Naive thymus-derived CD8-positive, alpha-beta T cell (primary cell): ENCODE measurements around the gene BPIFB3. TPM values are rescaled to one million over a fixed set of nuclear protein-coding genes. Genes with fewer than 3 reads are reported as not detected.
"Not testable (repeated sequence)": the region's sequence is repeated elsewhere in the genome, so short reads cannot be mapped to it uniquely, and the experiment has no call there.

Source experiments
- ATAC-seq, 2 donors: fragments of 150-1000 bp; cut with Tn5 transposase in 1 of 2; sonication (Bioruptor Pico), chemical (Tn5 transposase) in 1 of 2; 1 replicate in 1 of 2; 2 replicates in 1 of 2; pipeline ENCODE4 v1.10.0; 2021; ENCODE audit warnings: mild to moderate bottlenecking in 2 of 2, moderate library complexity in 2 of 2
- POLR2A ChIA-PET: fragments of 350-600 bp; sonication (Branson Sonifier 250); formaldehyde crosslinking; loops from one replicate; lab custom pipeline; 2021; ENCODE audit warnings: antibody characterized with exemption; lab: Charles Lee
- DNase-seq, 10 donors: peaks; one replicate each; pipeline versions ENCODE4 v3.0.0 to v3.0.0-alpha.2; 2020 to 2022
- H3K27ac Mint-ChIP-seq, 10 donors: one replicate each; pipeline ENCODE4 v1.8.0; 2020 to 2022; ENCODE audit warnings: mild to moderate bottlenecking in 10 of 10, mixed read lengths in 10 of 10, moderate library complexity in 4 of 10, inconsistent platforms in 1 of 10
- H3K27me3 Mint-ChIP-seq, 5 donors: one replicate each; pipeline ENCODE4 v1.8.0; 2021 to 2022; ENCODE audit warnings: mixed read lengths in 5 of 5
- H3K36me3 Mint-ChIP-seq, 3 donors: one replicate each; pipeline ENCODE4 v1.8.0; 2020 to 2022; ENCODE audit warnings: mixed read lengths in 3 of 3, mild to moderate bottlenecking in 2 of 3, inconsistent platforms in 1 of 3
- H3K4me1 Mint-ChIP-seq, 4 donors: one replicate each; pipeline ENCODE4 v1.8.0; 2021 to 2022; ENCODE audit warnings: mixed read lengths in 4 of 4
- H3K4me3 Mint-ChIP-seq, 10 donors: one replicate each; pipeline ENCODE4 v1.8.0; 2020 to 2022; ENCODE audit warnings: mild to moderate bottlenecking in 10 of 10, mixed read lengths in 10 of 10, moderate library complexity in 6 of 10, inconsistent platforms in 1 of 10
- H3K9me3 Mint-ChIP-seq, 9 donors: one replicate each; pipeline ENCODE4 v1.8.0; 2020 to 2022; ENCODE audit warnings: mixed read lengths in 9 of 9, mild to moderate bottlenecking in 3 of 9, inconsistent platforms in 1 of 9, moderate library complexity in 1 of 9
- polyA plus RNA-seq, 3 donors: library from polyadenylated mRNA; unstranded; fragments of 300-500 nt; fragmentation: Illumina TruSeq; gene quantifications; one replicate each; pipeline ENCODE4 v1.2.3, GENCODE V29; 2021
- total RNA-seq, 8 experiments: library from RNA in 2 of 8; stranded (reverse) in 2 of 8; gene quantifications; one replicate each; pipeline ENCODE4 v1.2.3 and lab custom pipeline; 2021 to 2026

The BPIFB3 gene
- total and polyA plus RNA-seq, 5 experiments from 2014 or later, result not detected

GRCh38 chr20:33038243-33038642 lies 15.5 kb upstream of the BPIFB3 start:
- ATAC-seq (no peak), DNase-seq (no peak)
- peaks cover 0 to 16% (median 0%) of the 10 kb centered on the region in 9 donors for H3K9me3 Mint-ChIP-seq
- H3K27me3 Mint-ChIP-seq, result peaks cover 0 to 1% (median 0%) of the 10 kb centered on the region in 5 donors
- no peak overlapping the region for H3K27ac Mint-ChIP-seq
- peaks cover 0 to 6% (median under 1%) of the 10 kb centered on the region in 4 donors for H3K4me1 Mint-ChIP-seq
- POLR2A ChIA-PET, result no interaction called here
- H3K36me3 Mint-ChIP-seq, result no peaks in the 10 kb centered on the region
- no peak overlapping the region for H3K4me3 Mint-ChIP-seq

DNA sequence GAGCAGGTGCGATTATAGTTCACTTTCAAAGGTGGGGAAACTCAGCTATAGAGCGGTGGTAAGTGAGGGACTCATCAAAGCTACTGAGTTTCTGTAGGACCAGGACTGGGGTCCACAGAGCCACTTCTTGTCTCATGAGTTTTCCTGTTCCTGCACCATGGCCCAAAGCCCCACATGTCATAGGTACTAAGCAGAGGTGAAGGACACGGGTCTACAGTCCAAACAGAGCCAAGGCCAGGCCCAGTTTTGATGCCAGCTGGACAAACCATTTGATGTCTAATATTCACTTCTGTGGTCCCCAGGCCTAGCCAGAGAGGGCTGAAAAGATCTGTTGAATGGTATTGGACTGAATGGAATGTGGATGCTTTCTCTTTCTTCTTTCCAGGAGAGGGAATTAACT lies 11.3 kb upstream of the BPIFB3 start:
- Mint-ChIP-seq H3K27me3 (peaks cover 0 to 1% (median 0%) of the 10 kb centered on the region in 5 donors), H3K4me1 (peaks cover 0 to 6% (median 0%) of the 10 kb centered on the region in 4 donors), H3K9me3 (peaks cover 6 to 25% (median 17%) of the 10 kb centered on the region in 9 donors), H3K4me3 (no peak overlapping the region), H3K36me3 (peaks cover 0 to 13% (median 12%) of the 10 kb centered on the region in 3 donors), H3K27ac (no peak overlapping the region)
- DNase-seq (peak in 1 of 10 donors; percentile 42), ATAC-seq (no peak)
- POLR2A ChIA-PET, result no interaction called here

- ATAC-seq (no peak), DNase-seq (peak in 1 of 10 donors; percentile 35)
- Mint-ChIP-seq H3K9me3 (peaks cover 6 to 22% (median 17%) of the 10 kb centered on the region in 9 donors), H3K4me3 (no peak overlapping the region), H3K4me1 (peaks cover 0 to 6% (median 0%) of the 10 kb centered on the region in 4 donors), H3K36me3 (peaks cover 0 to 13% (median 12%) of the 10 kb centered on the region in 3 donors), H3K27me3 (no peaks in the 10 kb centered on the region), H3K27ac (no peak overlapping the region)
- POLR2A ChIA-PET, result no interaction called here
Measured at GRCh38 chr20:33042983-33043730, 10.5 kb upstream of the BPIFB3 start.

DNA sequence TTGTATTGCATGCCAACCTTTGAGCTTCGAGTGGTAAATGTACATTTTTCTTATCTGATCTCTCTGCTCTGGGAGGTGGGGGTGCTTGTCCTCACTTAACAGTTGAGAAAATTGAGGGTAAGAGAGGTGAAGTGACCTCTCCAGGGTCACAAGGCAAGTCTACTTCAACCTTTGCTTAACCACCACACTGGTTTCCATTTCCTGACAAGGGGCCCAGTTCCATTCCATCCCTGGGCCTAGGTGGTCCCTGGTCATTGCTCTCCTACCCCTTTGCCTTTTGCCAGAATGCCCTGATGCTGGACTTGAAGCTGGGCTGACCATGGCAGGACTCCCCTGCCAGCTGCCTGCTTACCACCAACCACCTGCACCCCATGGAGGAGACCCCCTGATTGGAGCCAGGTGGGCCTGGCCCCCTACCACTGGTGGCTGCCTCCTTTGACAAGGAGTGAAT lies 9.9 kb upstream of the BPIFB3 start:
- Mint-ChIP-seq H3K27ac (no peak overlapping the region), H3K27me3 (no peaks in the 10 kb centered on the region), H3K4me3 (no peak overlapping the region), H3K9me3 (peaks cover 6 to 22% (median 17%) of the 10 kb centered on the region in 9 donors), H3K4me1 (peaks cover 0 to 6% (median 0%) of the 10 kb centered on the region in 4 donors), H3K36me3 (peaks cover 0 to 13% (median 12%) of the 10 kb centered on the region in 3 donors)
- POLR2A ChIA-PET, result no interaction called here
- DNase-seq (peak in 1 of 10 donors; percentile 46), ATAC-seq (no peak)

DNA sequence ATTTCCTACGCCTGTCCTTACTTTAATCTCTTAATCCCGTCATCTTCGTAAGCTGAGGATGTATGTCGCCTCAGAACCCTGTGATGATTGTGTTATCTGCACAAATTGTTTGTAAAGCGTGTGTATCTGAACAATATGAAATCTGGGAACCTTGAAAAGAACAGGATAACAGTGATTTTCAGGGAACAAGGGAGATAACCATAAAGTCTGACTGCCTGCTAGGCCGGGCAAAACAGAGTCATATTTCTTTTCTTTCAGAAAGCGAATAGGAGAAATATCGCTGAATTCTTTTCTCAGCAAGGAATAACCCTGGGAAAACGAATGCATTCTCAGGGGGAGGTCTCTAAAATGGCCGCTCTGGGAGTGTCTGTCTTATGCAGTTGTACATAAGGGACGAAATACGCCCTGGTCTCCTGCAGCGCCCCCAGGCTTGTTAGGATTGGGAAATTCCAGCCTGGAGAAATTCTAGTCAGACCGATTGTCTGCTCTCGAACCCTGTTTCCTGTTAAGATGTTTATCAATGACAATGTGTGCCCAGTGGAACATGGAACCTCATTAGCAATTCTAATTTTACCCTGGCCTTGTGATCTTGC lies 8.5 kb upstream of the BPIFB3 start:
- POLR2A ChIA-PET, H3K4me1 Mint-ChIP-seq, H3K27ac Mint-ChIP-seq, H3K27me3 Mint-ChIP-seq, DNase-seq, H3K4me3 Mint-ChIP-seq, ATAC-seq: not testable (repeated sequence)
- peaks cover 6 to 22% (median 17%) of the 10 kb centered on the region in 9 donors for H3K9me3 Mint-ChIP-seq
- H3K36me3 Mint-ChIP-seq, result peaks cover 0 to 13% (median 12%) of the 10 kb centered on the region in 3 donors

GRCh38 chr20:33046412-33046811 lies 7.3 kb upstream of the BPIFB3 start:
- no peak overlapping the region for H3K27ac Mint-ChIP-seq
- H3K9me3 Mint-ChIP-seq, result peaks cover 6 to 22% (median 17%) of the 10 kb centered on the region in 9 donors
- DNase-seq (no peak), ATAC-seq (no peak)
- POLR2A ChIA-PET, result no interaction called here
- no peak overlapping the region for H3K4me3 Mint-ChIP-seq
- no peaks in the 10 kb centered on the region for H3K27me3 Mint-ChIP-seq
- peaks cover 0 to 6% (median 2%) of the 10 kb centered on the region in 4 donors for H3K4me1 Mint-ChIP-seq
- peaks cover 0 to 13% (median 12%) of the 10 kb centered on the region in 3 donors for H3K36me3 Mint-ChIP-seq

DNA sequence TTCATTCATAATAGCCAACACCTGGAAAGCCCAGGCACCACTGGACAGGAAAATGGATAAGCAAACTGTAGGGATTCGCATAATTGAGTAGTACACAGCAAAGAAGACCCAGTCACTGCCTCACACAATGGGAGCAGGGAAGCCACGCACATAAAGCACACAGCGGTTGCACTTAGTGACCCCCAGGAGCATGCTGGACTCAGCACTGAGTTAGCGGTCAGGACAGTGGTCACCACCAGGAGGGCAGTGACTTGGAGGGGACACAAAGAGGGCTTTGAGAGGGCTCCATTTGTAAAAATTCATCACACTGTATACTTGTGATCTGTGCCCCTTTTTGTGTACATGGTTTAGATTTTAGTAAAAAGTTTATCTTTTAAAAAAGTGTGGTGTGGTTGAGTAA lies 2.4 kb upstream of the BPIFB3 start:
- Mint-ChIP-seq H3K27ac (peak overlapping the region in 4 of 10 donors; percentile 15 to 85 (median 42)), H3K4me3 (no peak overlapping the region), H3K27me3 (no peaks in the 10 kb centered on the region), H3K4me1 (peaks cover 0 to 11% (median 5%) of the 10 kb centered on the region in 4 donors), H3K9me3 (peaks cover 0 to 5% (median 3%) of the 10 kb centered on the region in 9 donors), H3K36me3 (peaks cover 0 to 4% (median 0%) of the 10 kb centered on the region in 3 donors)
- no peak for DNase-seq
- no peak for ATAC-seq
- POLR2A ChIA-PET, result no interaction called here

DNA sequence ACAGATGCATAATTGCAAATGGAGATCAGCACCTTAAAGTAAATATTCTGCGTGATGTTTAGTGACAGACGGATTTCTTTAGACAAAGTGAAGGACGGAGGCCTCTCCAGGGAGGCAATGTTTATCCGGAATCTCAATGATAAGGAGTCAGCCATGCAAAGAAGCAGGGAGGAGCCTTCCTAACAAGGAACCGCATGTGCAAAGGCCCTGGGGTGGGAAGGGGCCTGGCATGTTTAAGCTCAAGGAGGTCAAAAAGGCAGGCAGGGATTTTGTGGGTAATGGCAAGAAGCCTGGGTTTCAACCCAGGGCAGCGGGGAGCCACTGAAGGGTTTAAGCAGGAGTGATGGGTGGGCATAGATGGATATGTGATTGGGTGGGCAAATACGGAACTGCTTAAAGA lies 678 bp downstream of the BPIFB3 start:
- Mint-ChIP-seq H3K36me3 (no peaks in the 10 kb centered on the region), H3K9me3 (no peaks in the 10 kb centered on the region), H3K4me3 (no peak overlapping the region), H3K27ac (peak overlapping the region in 2 of 10 donors; percentile 34 to 57), H3K4me1 (peaks cover 0 to 15% (median 7%) of the 10 kb centered on the region in 4 donors), H3K27me3 (no peaks in the 10 kb centered on the region)
- DNase-seq (no peak), ATAC-seq (no peak)
- POLR2A ChIA-PET, result no interaction called here

DNA sequence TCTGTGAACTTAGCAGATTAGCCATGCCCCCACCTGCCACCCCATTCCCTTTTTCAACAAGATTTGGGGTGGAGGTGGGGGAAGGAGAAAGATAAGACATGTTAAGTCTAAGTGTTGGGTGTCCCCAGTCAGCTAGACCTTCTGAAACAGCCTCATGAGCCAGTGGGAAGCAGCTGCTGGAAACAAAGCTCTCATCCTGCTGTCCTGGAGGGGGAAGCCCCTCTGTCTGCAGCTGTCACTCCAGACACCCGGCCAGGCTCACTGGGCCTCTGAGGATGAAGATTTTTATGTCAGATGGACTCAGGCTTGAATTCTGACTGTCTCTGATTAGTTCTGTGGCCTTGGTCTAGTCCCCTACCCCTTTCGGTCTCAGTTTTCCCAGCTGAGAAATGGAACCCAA lies 1.1 kb downstream of the BPIFB3 start:
- peak overlapping the region in 1 of 10 donors; percentile 32 for H3K27ac Mint-ChIP-seq

DNA sequence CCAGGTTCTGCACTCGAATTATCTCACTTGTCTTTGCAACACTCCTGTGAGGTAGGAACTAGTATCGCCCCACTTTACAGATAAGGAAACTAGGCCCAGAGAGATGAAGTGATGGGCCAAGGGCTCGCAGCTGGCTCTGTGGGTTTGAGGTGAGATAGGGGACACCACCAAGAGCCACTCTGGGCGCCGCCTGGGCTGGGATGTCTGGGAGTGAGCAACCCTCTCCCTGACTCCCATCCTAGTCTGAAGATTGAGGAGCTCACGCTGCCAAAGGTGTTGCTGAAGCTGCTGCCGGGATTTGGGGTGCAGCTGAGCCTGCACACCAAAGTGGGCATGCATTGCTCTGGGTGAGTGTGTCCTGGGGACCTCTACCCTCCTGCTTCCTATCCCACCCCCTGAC lies 5.4 kb downstream of the BPIFB3 start:
- Mint-ChIP-seq H3K4me3 (no peak overlapping the region), H3K9me3 (no peaks in the 10 kb centered on the region), H3K27ac (peak overlapping the region in 1 of 10 donors; percentile 63), H3K4me1 (peaks cover 0 to 9% (median 5%) of the 10 kb centered on the region in 4 donors), H3K36me3 (no peaks in the 10 kb centered on the region), H3K27me3 (no peaks in the 10 kb centered on the region)
- POLR2A ChIA-PET, result no interaction called here
- DNase-seq (no peak), ATAC-seq (no peak)

More for the DNA sequence above, 1.1 kb downstream of the BPIFB3 start:
- Mint-ChIP-seq H3K9me3 (no peaks in the 10 kb centered on the region), H3K4me1 (peaks cover 0 to 15% (median 7%) of the 10 kb centered on the region in 4 donors), H3K4me3 (no peak overlapping the region), H3K36me3 (no peaks in the 10 kb centered on the region), H3K27me3 (no peaks in the 10 kb centered on the region)
- ATAC-seq (no peak), DNase-seq (no peak)
- POLR2A ChIA-PET, result no interaction called here

DNA sequence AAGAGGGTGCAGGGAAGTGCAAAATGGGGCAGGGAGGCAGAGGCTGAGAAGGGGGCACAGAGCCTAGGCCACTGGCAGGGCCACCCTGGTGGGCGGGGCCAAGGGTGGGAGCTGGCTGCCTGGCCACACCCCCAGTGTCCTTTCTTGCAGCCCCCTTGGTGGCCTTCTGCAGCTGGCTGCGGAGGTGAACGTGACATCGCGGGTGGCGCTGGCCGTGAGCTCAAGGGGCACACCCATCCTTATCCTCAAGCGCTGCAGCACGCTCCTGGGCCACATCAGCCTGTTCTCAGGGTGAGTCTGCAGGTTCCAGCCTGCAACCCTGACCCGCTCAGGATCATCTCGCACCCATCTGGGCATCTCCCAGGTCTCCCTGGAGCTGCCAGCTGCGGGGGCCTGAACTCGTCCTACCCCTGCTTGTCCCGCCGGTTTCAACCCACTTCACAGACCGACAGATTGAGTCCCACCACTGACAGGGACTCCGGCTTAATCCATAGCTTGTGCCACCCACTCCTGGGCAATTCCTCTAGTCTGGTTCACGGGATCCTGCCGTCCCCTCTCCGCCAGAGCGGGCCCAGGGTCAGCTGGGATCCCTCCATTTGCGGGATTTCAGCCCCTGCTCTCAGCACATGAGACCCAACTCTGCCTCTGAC lies 6.2 kb downstream of the BPIFB3 start:
- Mint-ChIP-seq H3K4me3 (no peak overlapping the region), H3K27me3 (no peaks in the 10 kb centered on the region), H3K9me3 (no peaks in the 10 kb centered on the region), H3K27ac (peak overlapping the region in 1 of 10 donors; percentile 63), H3K4me1 (peaks cover 0 to 8% (median 3%) of the 10 kb centered on the region in 4 donors), H3K36me3 (no peaks in the 10 kb centered on the region)
- DNase-seq (no peak), ATAC-seq (no peak)
- POLR2A ChIA-PET, result no interaction called here

GRCh38 chr20:33061658-33062028 lies 7.9 kb downstream of the BPIFB3 start:
- ATAC-seq (no peak), DNase-seq (no peak)
- POLR2A ChIA-PET, result no interaction called here
- Mint-ChIP-seq H3K4me3 (no peak overlapping the region), H3K9me3 (no peaks in the 10 kb centered on the region), H3K4me1 (peaks cover 0 to 4% (median 3%) of the 10 kb centered on the region in 4 donors), H3K36me3 (no peaks in the 10 kb centered on the region), H3K27ac (no peak overlapping the region), H3K27me3 (no peaks in the 10 kb centered on the region)
